Pancreas (tissue), 10 donors: ENCODE results near the gene LAMA5. TPM values are rescaled to one million over a fixed set of nuclear protein-coding genes. Genes with fewer than 3 reads are reported as not detected.
A peak's percentile ranks its signal among the peaks of the same experiment; 100 is the strongest.

Source experiments
- ATAC-seq, 4 donors: fragments of 200-7000 bp; cut with Tn5 transposase; one replicate each; pipeline versions ENCODE4 v1.8.0 to v1.9.1; 2020; ENCODE audit warnings: mild to moderate bottlenecking in 4 of 4, moderate library complexity in 4 of 4
- DNase-seq, 6 donors: peaks; one replicate each; pipeline ENCODE4 v3.0.0-alpha.2; 2020
- FAIRE-seq: peaks from 2 replicates; lab custom pipeline; 2012; peaks lifted over from hg19 to GRCh38; lab: Jason Lieb, UNC
- H3K27ac ChIP-seq, 4 donors: fragments of 200-600 bp; sonication (generic); 1 replicate in 3 of 4; 2 replicates in 1 of 4; pipeline versions ENCODE4 v1.5.0 to v1.8.0; 2020
- H3K27me3 ChIP-seq, 4 donors: fragments of 200-600 bp; one replicate each; pipeline ENCODE4 v1.8.0; 2021
- H3K36me3 ChIP-seq, 3 donors: fragments of 200-600 bp; sonication (generic) in 1 of 3; one replicate each; pipeline versions ENCODE4 v1.5.0 to v1.8.0; 2020 to 2021
- H3K4me1 ChIP-seq, 3 donors: fragments of 200-600 bp; one replicate each; pipeline ENCODE4 v1.8.0; 2021
- H3K4me3 ChIP-seq, 4 donors: fragments of 200-600 bp; sonication (generic) in 2 of 4; one replicate each; pipeline versions ENCODE4 v1.5.0 to v1.8.0; 2020 to 2021
- H3K9me3 ChIP-seq, 4 donors: fragments of 200-600 bp; one replicate each; pipeline ENCODE4 v1.8.0; 2021
- CTCF ChIP-seq, 4 donors: fragments of 200-600 bp; sonication (generic) in 3 of 4; IDR thresholded peaks; one replicate each; pipeline versions ENCODE4 v1.5.0 to v1.8.0; 2021; ENCODE audit warnings: antibody characterized with exemption in 4 of 4
- WGBS, 2 donors: extraction: QIAGEN DNeasy Blood & Tissue Kit; methylation state at CpG; one replicate each; pipeline ENCODE4 v1.1.7; 2013; 5-methylcytosine and 5-hydroxymethylcytosine counted together
- intact Hi-C, 3 donors: fragments of 100-400 bp; cut with DNase I; formaldehyde crosslinking; loops; one replicate each; pipeline versions ENCODE4 v1.11.1 to v1.14.2; 2022
- polyA plus RNA-seq, 2 donors: library from polyadenylated mRNA; stranded (reverse); fragments of 200-250 nt; gene quantifications; one replicate each; pipeline ENCODE4 v1.2.3, GENCODE V29; 2013
- total RNA-seq, 6 donors: library from RNA; stranded (reverse); fragmentation: NEBNext Ultra II Directional in 4 of 6; extraction: Animal tissue kit (Norgen Biotek cat#: 25700) in 4 of 6; gene quantifications; one replicate each; pipeline versions ENCODE4 v1.2.1 to v1.2.4, GENCODE V29; 2021 to 2023
- donor health status: healthy with polysubstance abuse.
- donor health status: DM: no; HTN: no; CAD: no; lungs with moderate emphysema.
- donor health status: DM: no; HTN: no; CAD: no.
- donor health status: control.
- donor health status: control.
- donor health status: Bipolar disorder and iron deficiency.
- donor health status: DM: yes; HTN: yes; CAD: no.
- donor health status: DM: no; HTN: no; CAD: no.
- donor health status: DM: no; HTN: no; CAD: no.
- donor health status: DM: yes; HTN: yes; CAD: no.

The LAMA5 gene
- total and polyA plus RNA-seq, 8 donors: 43.6 to 344 (median 62.2) TPM

DNA sequence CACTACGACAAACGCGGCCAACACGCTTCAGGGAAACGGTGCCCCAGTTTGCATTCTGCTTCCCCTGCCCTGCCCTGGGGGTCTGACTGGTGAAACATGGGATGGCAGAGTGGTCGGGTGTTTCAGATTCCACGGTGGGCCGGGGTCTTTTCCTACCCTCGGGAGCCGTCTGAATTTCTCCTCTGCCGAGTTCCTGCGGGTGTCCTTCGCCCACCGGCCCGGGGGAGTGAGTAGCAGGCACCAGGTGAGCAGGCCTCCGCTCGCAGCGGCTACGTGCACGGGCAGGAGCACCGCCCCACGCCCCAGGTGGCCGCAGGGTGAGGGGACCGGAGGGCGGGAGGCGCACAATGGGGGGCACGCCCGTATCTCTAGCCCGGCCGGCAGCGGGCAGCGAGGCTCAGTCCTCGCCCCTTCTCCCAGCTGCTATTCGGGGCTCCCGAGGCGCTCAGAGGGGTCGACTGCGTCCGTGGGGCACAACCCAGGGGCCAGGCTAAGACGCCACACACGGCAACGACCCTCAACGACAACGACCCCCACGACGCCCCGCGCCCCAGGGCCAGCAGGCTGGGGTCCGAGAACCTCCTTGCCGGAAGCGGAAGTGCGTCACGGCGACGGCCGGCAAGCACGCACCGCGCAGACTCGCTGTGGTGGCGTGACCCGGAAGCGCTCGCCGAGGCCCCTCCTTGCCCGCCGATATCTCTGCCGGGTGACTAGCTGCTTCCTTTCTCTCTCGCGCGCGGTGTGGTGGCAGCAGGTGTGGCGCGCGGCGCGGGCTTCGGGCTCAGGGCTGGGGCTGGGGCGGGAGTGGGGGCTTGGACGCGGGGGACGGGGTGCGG is 19.5 kb upstream of the LAMA5 start, which contains the start of gene RPS21:
Gene RPS21 (plus strand): TSS at position 721 of the 836 bp plus-strand sequence. CDS start 236 bp downstream, outside the sequence.
- H3K36me3 ChIP-seq: peaks cover 0 to 13% (median 0%) of the 10 kb centered on the region in 3 donors

GRCh38 chr20:62382306-62383198 is 15.4 kb upstream of the LAMA5 start:
- 35 to 39% methylated on average over 18 of the region's 18 CpGs for WGBS, 2 donors
- H3K4me1 ChIP-seq: peaks cover 3 to 10% (median 5%) of the 10 kb centered on the region in 3 donors
- H3K36me3 ChIP-seq: no peaks in the 10 kb centered on the region
- ATAC-seq (peak; percentile 55 to 82 (median 74)), FAIRE-seq (no peak), DNase-seq (peak; percentile 62 to 92 (median 86))
- intact Hi-C loops: loop anchor here in 2 of 3 donors (5.0 to 10.0 kb wide), 2 partner anchors 75 to 208 kb away; no protein-coding TSS in a partner anchor
- H3K27ac ChIP-seq: no peak overlapping the region
- H3K9me3 ChIP-seq: no peaks in the 10 kb centered on the region
- peak; percentile 88 to 93 (median 90) for TF ChIP-seq CTCF (IDR thresholded peaks at IDR 0.05)
- no peaks in the 10 kb centered on the region for H3K27me3 ChIP-seq
- H3K4me3 ChIP-seq: no peak overlapping the region

More for the DNA sequence above, 19.5 kb upstream of the LAMA5 start, which contains the start of gene RPS21:
- Histone ChIP-seq H3K9me3 (no peaks in the 10 kb centered on the region), H3K27me3 (no peaks in the 10 kb centered on the region), H3K27ac (peak within 1 kb of the TSS; percentile 75 to 97 (median 84)), H3K4me3 (peak within 1 kb of the TSS; percentile 63 to 99 (median 87)), H3K4me1 (peaks cover 4 to 17% (median 15%) of the 10 kb centered on the region in 3 donors)
- peak; percentile 92 to 98 (median 94) for DNase-seq
- 0% methylated on average over 56 to 83 of the region's 83 CpGs for WGBS, 2 donors
- no peak for TF ChIP-seq CTCF (IDR thresholded peaks at IDR 0.05)
- no peak for FAIRE-seq
- ATAC-seq: peak; percentile 92 to 96 (median 94)
- intact Hi-C loops: loop anchor here in 1 of 3 donors (10.0 kb wide), 1 partner anchor 212 kb away; no protein-coding TSS in a partner anchor

DNA sequence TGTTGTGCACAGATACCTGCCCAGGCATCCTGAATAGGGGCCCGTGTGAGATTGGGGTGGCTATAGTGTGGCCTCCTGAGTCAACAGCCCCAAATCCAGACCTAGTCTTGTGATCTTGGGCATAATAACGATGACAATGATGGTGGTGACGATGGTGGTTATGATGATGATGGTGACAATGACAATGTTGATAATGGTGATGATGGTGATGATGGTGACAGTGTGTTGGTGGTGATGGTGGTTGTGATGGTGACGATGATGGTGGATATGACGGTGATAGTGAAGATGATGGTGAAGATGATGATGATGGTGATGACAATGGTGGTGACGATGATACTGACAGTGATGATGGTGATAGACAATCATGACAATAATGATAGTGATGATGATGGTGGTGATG is 14.7 kb upstream of the LAMA5 start:
- Histone ChIP-seq H3K27me3 (no peaks in the 10 kb centered on the region), H3K4me3 (no peak overlapping the region), H3K9me3 (no peaks in the 10 kb centered on the region), H3K4me1 (peaks cover 3 to 14% (median 5%) of the 10 kb centered on the region in 3 donors), H3K36me3 (no peaks in the 10 kb centered on the region), H3K27ac (no peak overlapping the region)
- ATAC-seq (no peak), FAIRE-seq (no peak), DNase-seq (no peak)
- intact Hi-C loops: loop anchor here in 2 of 3 donors (5.0 to 10.0 kb wide), 2 partner anchors 75 to 207 kb away; no protein-coding TSS in a partner anchor
- no peak for TF ChIP-seq CTCF (IDR thresholded peaks at IDR 0.05)
- WGBS, 2 donors: 92 to 93% methylated on average over 6 of the region's 6 CpGs

- intact Hi-C loops: loop anchor here in 2 of 3 donors (5.0 to 10.0 kb wide), 2 partner anchors 74 to 206 kb away; no protein-coding TSS in a partner anchor
- no peak overlapping the region for H3K27ac ChIP-seq
- ATAC-seq: no peak
- no peak for TF ChIP-seq CTCF (IDR thresholded peaks at IDR 0.05)
- WGBS, 2 donors: 72 to 75% methylated on average over 16 of the region's 16 CpGs
- no peaks in the 10 kb centered on the region for H3K9me3 ChIP-seq
- H3K4me3 ChIP-seq: no peak overlapping the region
- H3K27me3 ChIP-seq: no peaks in the 10 kb centered on the region
- H3K4me1 ChIP-seq: peaks cover 3 to 16% (median 5%) of the 10 kb centered on the region in 3 donors
- H3K36me3 ChIP-seq: no peaks in the 10 kb centered on the region
- no peak for DNase-seq
- no peak for FAIRE-seq
Observed at GRCh38 chr20:62381202-62381797, 14.2 kb upstream of the LAMA5 start.
